K562 (cell line): ENCODE data around the gene SERINC5. TPM values are rescaled to one million over a fixed set of nuclear protein-coding genes. Genes with fewer than 3 reads are reported as not detected.
A peak's percentile ranks its signal among the peaks of the same experiment; 100 is the strongest.

ENCODE experiments used
- ATAC-seq: fragments of 200-7000 bp; cut with Tn5 transposase; 3 replicates; pipeline ENCODE4 v1.9.1; 2020; ENCODE audit warnings: moderate library complexity
- BruUV-seq: library from RNA; stranded (reverse); fragments of 400-500 nt; replicated peaks from 2 replicates; lab custom pipeline; 2021; lab: Mats Ljungman, UMichigan
- CTCF ChIA-PET: fragments of 300-600 bp; formaldehyde crosslinking; extraction: SDS; loops from one replicate; lab custom pipeline; 2021; ENCODE audit warnings: low intra/inter-chr PET ratio; lab: Yijun Ruan, JAX
- POLR2A ChIA-PET: fragments of 300-600, 350-650 bp; sonication (Branson Sonifier 250); formaldehyde crosslinking; extraction: SDS; loops from one replicate; lab custom pipeline; 2021; ENCODE audit warnings: antibody characterized with exemption, inconsistent platforms; lab: Yijun Ruan, JAX
- DNase-seq, 4 experiments: peaks; one replicate each; pipeline versions ENCODE4 v3.0.0 to v3.0.0-alpha.2; 2011 to 2018; ENCODE audit warnings: low spot score in 3 of 4, mixed read lengths in 3 of 4; ENCODE audit errors: extremely low read depth in 1 of 4
- FAIRE-seq: peaks from 2 replicates; lab custom pipeline; 2011; peaks lifted over from hg19 to GRCh38; lab: Jason Lieb, UNC
- H2AFZ ChIP-seq: 2 replicates; pipeline ENCODE4 v1.6.0; 2011; ENCODE audit warnings: low read depth, low read length, control low read depth, inconsistent platforms
- H3K27ac ChIP-seq: fragments of 200-600 bp; 3 replicates; pipeline ENCODE4 v1.8.0; 2011; ENCODE audit warnings: low read depth, mild to moderate bottlenecking, control low read depth, inconsistent platforms, low read length, moderate library complexity, mixed read lengths; ENCODE audit errors: extremely low read depth
- H3K27me3 ChIP-seq, 2 experiments: fragments of 300-600 bp in 1 of 2; 2 replicates in 1 of 2; 3 replicates in 1 of 2; pipeline versions ENCODE4 v1.6.0 to v1.8.0; 2011; ENCODE audit warnings: inconsistent platforms in 2 of 2, low read length in 2 of 2, mild to moderate bottlenecking in 1 of 2, mixed read lengths in 1 of 2, moderate library complexity in 1 of 2; ENCODE audit not compliant: control insufficient read depth in 2 of 2, insufficient read depth in 2 of 2
- H3K36me3 ChIP-seq: fragments of 300-600 bp; 3 replicates; pipeline ENCODE4 v1.8.0; 2011; ENCODE audit warnings: mild to moderate bottlenecking, low read length, inconsistent platforms; ENCODE audit not compliant: control insufficient read depth, insufficient read depth
- H3K4me1 ChIP-seq, 2 experiments: fragments of 200-600 bp in 1 of 2; replicated peaks in 1 of 2; 2 replicates in 1 of 2; 3 replicates in 1 of 2; pipeline versions ENCODE4 v1.5.1 to v1.8.0; 2011; ENCODE audit warnings: inconsistent platforms in 2 of 2, low read length in 2 of 2, mild to moderate bottlenecking in 1 of 2, mixed read lengths in 1 of 2, moderate library complexity in 1 of 2; ENCODE audit not compliant: control insufficient read depth in 2 of 2, insufficient read depth in 2 of 2
- H3K4me2 ChIP-seq: 2 replicates; pipeline ENCODE4 v1.6.1; 2011; ENCODE audit warnings: low read length, control low read depth, inconsistent platforms, mixed read lengths; ENCODE audit not compliant: insufficient read depth
- H3K4me3 ChIP-seq: fragments of 200-600 bp; sonication (generic), shearing (Covaris generic); 2 replicates; pipeline ENCODE4 v1.5.1; 2016; ENCODE audit warnings: control low read depth, inconsistent platforms
- H3K79me2 ChIP-seq: fragments of 200-600 bp; 3 replicates; pipeline ENCODE4 v1.8.0; 2011; ENCODE audit warnings: low read length, inconsistent platforms; ENCODE audit not compliant: control insufficient read depth, insufficient read depth
- H3K9ac ChIP-seq, 2 experiments: 2 replicates each; pipeline versions ENCODE4 v1.6.0 to v1.6.1; 2011; ENCODE audit warnings: low read depth in 2 of 2, low read length in 2 of 2, control low read depth in 1 of 2, inconsistent platforms in 1 of 2, mild to moderate bottlenecking in 1 of 2, mixed read lengths in 1 of 2; ENCODE audit not compliant: insufficient read depth in 1 of 2
- H3K9me1 ChIP-seq: one replicate; pipeline ENCODE4 v1.6.0; 2011; ENCODE audit warnings: inconsistent platforms, mild to moderate bottlenecking, low read length, moderate library complexity; ENCODE audit not compliant: control insufficient read depth, insufficient read depth
- H3K9me3 ChIP-seq: replicated peaks from 2 replicates; pipeline ENCODE4 v1.5.1; 2011; ENCODE audit warnings: low read depth, low read length, inconsistent platforms; ENCODE audit not compliant: control insufficient read depth, insufficient read depth
- H4K20me1 ChIP-seq: replicated peaks from 2 replicates; pipeline ENCODE4 v1.6.1; 2011; ENCODE audit warnings: low read length, inconsistent platforms, mixed read lengths; ENCODE audit not compliant: control insufficient read depth, insufficient read depth
- CBX2 ChIP-seq: fragments of 200-600 bp; sonication (generic); IDR thresholded peaks from one replicate; pipeline ENCODE4 v1.6.1; 2012; ENCODE audit warnings: mild to moderate bottlenecking, low read length, inconsistent platforms; ENCODE audit not compliant: insufficient read depth, poor library complexity, severe bottlenecking
- CCAR2 ChIP-seq: fragments of 200-400 bp; formaldehyde crosslinking; IDR thresholded peaks from 2 replicates; pipeline ENCODE4 v1.6.1; 2017; ENCODE audit warnings: mild to moderate bottlenecking, low read depth, low read length
- DPF2 ChIP-seq: fragments of 450-650 bp; IDR thresholded peaks from 2 replicates; pipeline ENCODE4 v1.6.1; 2016
- ESRRA ChIP-seq: fragments of 450-650 bp; IDR thresholded peaks from 2 replicates; pipeline ENCODE4 v1.6.1; 2014; ENCODE audit warnings: low read depth, mild to moderate bottlenecking, moderate library complexity, borderline replicate concordance
- FIP1L1 ChIP-seq: fragments of 200-400 bp; formaldehyde crosslinking; IDR thresholded peaks from 2 replicates; pipeline ENCODE4 v1.6.1; 2018; ENCODE audit warnings: mild to moderate bottlenecking, low read depth, low read length; ENCODE audit not compliant: poor library complexity, severe bottlenecking
- PCBP1 ChIP-seq: fragments of 200-400 bp; formaldehyde crosslinking; IDR thresholded peaks from 2 replicates; pipeline ENCODE4 v1.6.1; 2018; ENCODE audit warnings: mild to moderate bottlenecking, low read depth, low read length; ENCODE audit not compliant: poor library complexity, severe bottlenecking
- POLR2H ChIP-seq: IDR thresholded peaks from 2 replicates; pipeline ENCODE4 v1.6.1; 2016; ENCODE audit warnings: missing genetic modification characterization, low read depth, mild to moderate bottlenecking, control low read depth, missing compliant biosample characterization, moderate library complexity
- PREB ChIP-seq: sonication (generic); formaldehyde crosslinking; IDR thresholded peaks from 2 replicates; pipeline ENCODE4 v1.8.1; 2023; ENCODE audit warnings: mild to moderate bottlenecking, missing genetic modification reagents
- RBM17 ChIP-seq: fragments of 200-400 bp; formaldehyde crosslinking; IDR thresholded peaks from 2 replicates; pipeline ENCODE4 v1.6.1; 2017; ENCODE audit warnings: low read depth, mild to moderate bottlenecking, low read length, borderline replicate concordance
- ZBTB1 ChIP-seq: sonication (generic); formaldehyde crosslinking; IDR thresholded peaks from 2 replicates; pipeline ENCODE4 v1.8.1; 2023; ENCODE audit warnings: missing genetic modification reagents, low read depth, mild to moderate bottlenecking, borderline replicate concordance
- ZEB2 ChIP-seq: fragments of 450-650 bp; IDR thresholded peaks from 2 replicates; pipeline ENCODE4 v1.6.1; 2016
- ZNF12 ChIP-seq: sonication (generic); formaldehyde crosslinking; IDR thresholded peaks from 2 replicates; pipeline ENCODE4 v1.4.0; 2020; ENCODE audit warnings: mild to moderate bottlenecking, missing genetic modification reagents
- ZNF133 ChIP-seq: fragments of 250-450 bp; sonication (Bioruptor Pico); IDR thresholded peaks from 2 replicates; pipeline ENCODE4 v1.4.0; 2020; ENCODE audit warnings: mild to moderate bottlenecking
- ZNF23 ChIP-seq: fragments of 250-450 bp; sonication (Bioruptor Pico); IDR thresholded peaks from 2 replicates; pipeline ENCODE4 v1.4.0; 2020; ENCODE audit warnings: mild to moderate bottlenecking
- ZNF764 ChIP-seq: fragments of 250-450 bp; sonication (Bioruptor Pico); IDR thresholded peaks from 2 replicates; pipeline ENCODE4 v1.4.0; 2020; ENCODE audit warnings: low read depth, mild to moderate bottlenecking, moderate library complexity
- WGBS: fragments of 100-300 bp; shearing (Covaris generic); methylation state at CpG from one replicate; pipeline ENCODE4 v1.1.6; 2016; ENCODE audit warnings: low coverage, mixed read lengths; ENCODE audit not compliant: insufficient coverage; ENCODE audit errors: missing lambda C conversion rate; 5-methylcytosine and 5-hydroxymethylcytosine counted together
- in situ Hi-C: fragments of 300-500 bp; cut with MboI; formaldehyde crosslinking; loops from 4 replicates; pipeline ENCODE4 v1.15.0; 2018; ENCODE audit warnings: inconsistent platforms, mixed read lengths
- intact Hi-C: fragments of 100-400 bp; cut with micrococcal nuclease; formaldehyde crosslinking; loops from 2 replicates; pipeline ENCODE4 v1.14.2; 2022
- polyA plus RNA-seq, 8 experiments: library from polyadenylated mRNA; depleted of rRNA in 4 of 8; stranded (reverse) in 5 of 8; unstranded in 3 of 8; fragments of >200 nt; fragmentation: Nextera tagmentation in 2 of 8; fragmentation: Illumina TruSeq in 1 of 8; extraction: Ambion mirVana in 2 of 8; extraction: Trizol in 1 of 8; gene quantifications; 2 replicates each; pipeline versions ENCODE4 v1.2.1 to v1.2.3, GENCODE V29; 2011 to 2014; ENCODE audit warnings: inconsistent platforms in 1 of 8, missing spikeins in 1 of 8
- total RNA-seq, 7 experiments: library from RNA; depleted of rRNA in 6 of 7; stranded (reverse); fragments of >200 nt in 6 of 7; fragmentation: Illumina TruSeq in 2 of 7; extraction: Trizol in 2 of 7; gene quantifications; 2 replicates each; pipeline versions ENCODE4 v1.2.1 to v1.2.3, GENCODE V29; 2011 to 2021; ENCODE audit warnings: low replicate concordance in 1 of 7
- TF ChIP-seq, protein P1 (sequence below): fragments of 450-650 bp; IDR thresholded peaks from 2 replicates; pipeline ENCODE4 v1.6.1; 2016; ENCODE audit warnings: low read depth, mild to moderate bottlenecking, moderate library complexity

The SERINC5 gene
- total and polyA plus RNA-seq, 9 of the 15 experiments (the other 6 are each of a cell fraction or from before 2014, with no cell fraction given): 1.4 to 7.9 (median 3.7) TPM

DNA sequence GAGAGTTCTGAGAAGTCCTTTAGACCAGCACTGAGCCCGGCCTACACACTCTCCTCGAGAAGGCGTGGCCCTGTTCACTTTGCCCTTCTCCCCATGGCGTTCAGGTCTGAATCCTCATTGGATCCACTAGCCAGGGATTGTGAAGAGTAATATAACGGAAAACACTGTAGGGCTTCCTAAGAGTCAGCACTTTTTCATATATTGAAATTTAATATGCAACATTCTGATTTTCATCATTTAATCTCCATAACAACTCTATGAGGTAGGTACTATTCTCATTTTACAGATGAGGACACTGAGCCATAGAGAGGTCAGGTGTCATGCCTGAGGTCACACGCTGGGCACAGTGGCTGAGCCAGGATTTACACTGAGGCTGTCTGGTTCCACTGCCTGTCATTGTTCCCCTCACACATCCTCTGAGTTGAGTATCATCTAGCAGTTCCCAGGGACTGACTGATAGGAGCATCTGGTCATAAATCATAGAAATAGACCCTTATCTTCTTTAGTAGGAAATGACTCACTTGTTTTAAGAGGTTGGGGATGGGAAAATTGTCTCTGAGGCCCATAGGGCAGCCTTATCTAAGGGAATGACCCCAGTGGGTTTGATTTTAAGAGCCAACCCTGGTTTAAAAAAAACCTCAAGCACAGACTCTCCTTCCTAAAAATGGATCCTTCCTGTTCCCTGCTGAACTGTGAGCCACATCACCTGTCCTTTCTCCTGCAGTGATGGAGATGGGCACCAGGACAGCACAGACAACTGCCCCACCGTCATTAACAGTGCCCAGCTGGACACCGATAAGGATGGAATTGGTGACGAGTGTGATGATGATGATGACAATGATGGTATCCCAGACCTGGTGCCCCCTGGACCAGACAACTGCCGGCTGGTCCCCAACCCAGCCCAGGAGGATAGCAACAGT lies 179.5 kb downstream of the SERINC5 start:
- no peak; the same call in 1 of the 3 replicates for ATAC-seq
- POLR2A ChIA-PET: no interaction called here
- no peaks in the 10 kb centered on the region for H3K9me3 ChIP-seq
- H3K27me3 ChIP-seq: peaks cover 5 to 17% of the 10 kb centered on the region in 2 experiments; a peak in 3 of 5 replicates
- no peak overlapping the region for H3K4me2 ChIP-seq
- no peak for FAIRE-seq
- H3K27ac ChIP-seq: no peak overlapping the region
- no TSS peak for BruUV-seq
- H3K79me2 ChIP-seq: no peaks in the 10 kb centered on the region
- 4% methylated on average over 10 of the region's 10 CpGs for WGBS
- no peak overlapping the region for H2AFZ ChIP-seq
- H3K36me3 ChIP-seq: no peaks in the 10 kb centered on the region
- peak; percentile 18 to 51 (median 26) for DNase-seq
- H3K4me3 ChIP-seq: no peak overlapping the region
- H4K20me1 ChIP-seq: no peaks in the 10 kb centered on the region
- no peaks in the 10 kb centered on the region for H3K9me1 ChIP-seq
- in situ Hi-C loops (no loop called here), intact Hi-C loops (no loop called here)
- no peak overlapping the region for H3K9ac ChIP-seq
- CTCF ChIA-PET: no interaction called here
- peaks cover 0 to 7% of the 10 kb centered on the region in 2 experiments; a peak in 2 of 5 replicates for H3K4me1 ChIP-seq
- TF ChIP-seq CBX2: no peak
- no peak for TF ChIP-seq FIP1L1
- TF ChIP-seq DPF2: peak; percentile 80
- TF ChIP-seq PCBP1: no peak
- TF ChIP-seq ZNF133 (CRISPR knock-in tag): no peak
- no peak; the same call in 1 of the 2 replicates for TF ChIP-seq ESRRA
- no peak for TF ChIP-seq RBM17
- TF ChIP-seq ZNF23: no peak
- no peak for TF ChIP-seq POLR2H (tag)
- 0 out of 2 replicates have a peak, but pooled peaks have one; percentile 37 for TF ChIP-seq ZEB2
- no peak for TF ChIP-seq ZNF12 (CRISPR knock-in tag)
- no peak for TF ChIP-seq ZBTB1 (CRISPR knock-in tag)
- no peak for TF ChIP-seq CCAR2
- TF ChIP-seq, protein P1, sequence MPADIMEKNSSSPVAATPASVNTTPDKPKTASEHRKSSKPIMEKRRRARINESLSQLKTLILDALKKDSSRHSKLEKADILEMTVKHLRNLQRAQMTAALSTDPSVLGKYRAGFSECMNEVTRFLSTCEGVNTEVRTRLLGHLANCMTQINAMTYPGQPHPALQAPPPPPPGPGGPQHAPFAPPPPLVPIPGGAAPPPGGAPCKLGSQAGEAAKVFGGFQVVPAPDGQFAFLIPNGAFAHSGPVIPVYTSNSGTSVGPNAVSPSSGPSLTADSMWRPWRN: peak; percentile 82
- no peak for TF ChIP-seq PREB
- no peak for TF ChIP-seq ZNF764 (CRISPR knock-in tag)
